Stimulated activated CD4-positive, alpha-beta T cell treated with anti-CD3 and anti-CD28 coated beads, Interleukin-4, amount 100 ng/mL, for 1 hour (primary cell): ENCODE measurements around the gene ARHGEF10L.

Source experiments
- DNase-seq: peaks from one replicate; pipeline ENCODE4 v3.0.0-alpha.2; 2020

Gene ARHGEF10L

GRCh38 chr1:17572264-17572985 is 32.9 kb downstream of the ARHGEF10L start:
- no peak for DNase-seq

- DNase-seq = no peak
Observed at GRCh38 chr1:17573518-17574041, 34.1 kb downstream of the ARHGEF10L start.

- no peak for DNase-seq
Observed at GRCh38 chr1:17574516-17574915, 35.0 kb downstream of the ARHGEF10L start.

- no peak for DNase-seq
Observed at GRCh38 chr1:17575797-17576518, 36.5 kb downstream of the ARHGEF10L start.

- no peak for DNase-seq
Observed at GRCh38 chr1:17576519-17576853, 37.0 kb downstream of the ARHGEF10L start.

- no peak for DNase-seq
Observed at GRCh38 chr1:17577907-17578297, 38.4 kb downstream of the ARHGEF10L start.

GRCh38 chr1:17579951-17580939 is 40.7 kb downstream of the ARHGEF10L start:
- DNase-seq = no peak

GRCh38 chr1:17581389-17582123 is 42.1 kb downstream of the ARHGEF10L start:
- DNase-seq = no peak

GRCh38 chr1:17582124-17582774 is 42.8 kb downstream of the ARHGEF10L start:
- no peak for DNase-seq

- no peak for DNase-seq
Observed at GRCh38 chr1:17584539-17584938, 45.0 kb downstream of the ARHGEF10L start.

GRCh38 chr1:17585266-17585987 is 45.9 kb downstream of the ARHGEF10L start:
- DNase-seq = no peak

- no peak for DNase-seq
Observed at GRCh38 chr1:17586172-17586964, 46.9 kb downstream of the ARHGEF10L start.

GRCh38 chr1:17587693-17588047 is 48.2 kb downstream of the ARHGEF10L start:
- DNase-seq = no peak

- no peak for DNase-seq
Observed at GRCh38 chr1:17588048-17588871, 48.8 kb downstream of the ARHGEF10L start.

GRCh38 chr1:17591814-17592430 is 52.4 kb downstream of the ARHGEF10L start:
- no peak for DNase-seq

- no peak for DNase-seq
Observed at GRCh38 chr1:17594026-17594425, 54.5 kb downstream of the ARHGEF10L start.

GRCh38 chr1:17594690-17595601 is 55.4 kb downstream of the ARHGEF10L start:
- DNase-seq = no peak

- no peak for DNase-seq
Observed at GRCh38 chr1:17595602-17595925, 56.1 kb downstream of the ARHGEF10L start.
